ENCODE results near the gene PPP1R1A.
A peak's percentile ranks its signal among the peaks of the same experiment; 100 is the strongest.

Gene PPP1R1A

DNA sequence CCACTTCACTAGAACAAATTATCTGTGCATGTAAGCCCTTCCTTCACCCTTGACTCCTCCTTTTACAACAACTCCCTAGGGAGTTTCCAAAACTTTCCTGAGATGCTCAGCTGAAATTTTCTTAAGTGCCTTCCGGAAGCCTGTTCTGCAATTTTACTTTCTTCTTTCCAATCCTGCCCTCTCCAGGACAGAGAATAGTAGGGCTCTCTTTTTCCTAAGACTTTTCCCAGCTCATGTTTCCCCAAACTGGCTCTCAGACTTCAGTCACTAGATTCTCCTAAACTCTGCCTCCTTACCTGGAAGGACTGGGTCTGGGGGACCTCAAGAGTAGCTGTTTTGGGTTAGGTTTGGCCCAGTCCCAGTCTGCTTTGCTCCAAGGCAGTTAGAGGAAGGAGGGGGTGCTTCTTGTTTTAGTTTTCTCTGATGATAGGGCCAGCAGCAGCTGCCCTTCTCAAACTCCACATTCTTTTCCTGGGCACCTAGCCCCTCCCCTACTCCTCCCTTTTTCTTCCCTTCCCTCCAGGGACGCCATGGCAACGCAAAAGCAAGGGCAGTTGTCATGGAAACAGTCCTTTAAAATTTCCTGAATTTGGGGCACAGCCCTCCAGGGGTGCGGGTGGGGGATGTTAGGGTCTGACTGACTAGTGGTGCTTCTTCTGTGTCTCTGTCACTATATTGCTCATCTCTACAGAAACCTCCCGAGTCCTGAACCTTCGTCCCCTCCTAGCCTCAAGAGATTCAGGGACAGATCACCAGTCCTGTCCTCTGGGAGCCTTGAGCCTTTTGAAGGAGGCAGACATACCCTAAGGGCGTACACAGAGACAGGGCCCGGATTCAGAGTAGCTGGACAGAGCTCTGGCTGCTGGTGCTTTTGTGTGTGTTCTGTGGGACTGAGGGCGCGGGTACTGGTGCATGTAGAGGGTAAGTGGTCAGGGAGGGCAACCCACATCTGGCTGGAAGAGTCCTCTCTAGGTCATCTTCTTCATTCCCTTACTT is 17.0 kb downstream of the PPP1R1A start:
- no peak for DNase-seq (ENCODE audit: low read depth in 2 of 2)

DNA sequence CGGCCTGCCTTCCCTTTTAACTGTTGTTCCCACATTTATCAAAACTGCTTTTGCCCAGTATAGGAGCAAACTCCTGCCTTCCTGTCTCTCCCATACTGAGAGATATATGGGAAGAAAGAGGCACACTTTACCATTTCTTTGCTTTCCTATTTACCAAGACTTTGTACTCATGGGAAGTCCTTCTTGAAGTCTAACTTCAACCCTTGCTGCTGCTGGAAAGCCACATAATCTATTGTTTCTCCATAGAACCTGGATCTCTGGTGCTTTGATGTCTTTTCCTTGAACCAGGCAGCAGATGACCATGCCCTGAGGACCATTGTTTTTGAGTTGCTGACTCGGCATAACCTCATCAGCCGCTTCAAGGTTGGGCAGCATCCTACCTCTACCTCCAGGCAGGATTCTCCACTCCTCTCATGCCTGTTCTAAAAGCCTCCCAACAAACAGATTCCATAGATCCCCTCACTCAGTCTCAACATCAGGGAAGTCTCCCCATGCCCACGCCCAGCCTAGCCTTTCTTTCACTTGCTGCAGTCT is 18.4 kb downstream of the PPP1R1A start:
- no peak for DNase-seq (ENCODE audit: low read depth in 2 of 2)

DNA sequence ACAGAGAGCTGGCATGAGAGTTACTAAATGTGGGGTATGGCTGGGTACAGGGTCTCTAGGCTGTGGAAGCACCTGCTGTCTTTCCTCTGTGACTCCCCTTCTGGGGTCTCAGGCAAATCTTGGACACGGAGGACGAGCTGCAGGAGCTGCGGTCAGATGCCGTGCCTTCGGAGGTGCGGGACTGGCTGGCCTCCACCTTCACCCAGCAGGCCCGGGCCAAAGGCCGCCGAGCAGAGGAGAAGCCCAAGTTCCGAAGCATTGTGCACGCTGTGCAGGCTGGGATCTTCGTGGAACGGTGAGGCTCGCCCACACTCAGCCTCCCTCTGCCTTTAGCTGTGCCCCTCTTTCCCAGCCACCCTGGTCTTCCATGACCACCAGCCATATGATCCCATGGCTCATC is 19.4 kb downstream of the PPP1R1A start:
- DNase-seq (ENCODE audit: low read depth in 2 of 2), result no peak

DNA sequence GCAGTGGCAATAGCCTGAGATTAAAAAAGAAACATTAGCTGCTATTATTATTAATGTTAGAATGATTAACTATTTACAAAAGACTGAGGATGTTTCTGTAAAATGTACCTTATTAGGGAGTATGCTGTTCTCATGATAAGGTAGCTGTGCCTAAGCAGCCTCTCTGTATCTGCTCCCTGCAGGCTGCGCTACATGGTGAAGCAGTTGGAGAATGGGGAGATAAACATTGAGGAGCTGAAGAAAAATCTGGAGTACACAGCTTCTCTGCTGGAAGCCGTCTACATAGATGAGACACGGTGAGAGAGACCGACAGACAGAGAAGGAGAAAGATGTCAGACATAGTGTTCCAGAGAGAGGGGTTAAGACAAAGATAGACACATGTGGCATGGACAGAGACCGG is 21.7 kb downstream of the PPP1R1A start:
- no peak for DNase-seq (ENCODE audit: low read depth in 2 of 2)

DNA sequence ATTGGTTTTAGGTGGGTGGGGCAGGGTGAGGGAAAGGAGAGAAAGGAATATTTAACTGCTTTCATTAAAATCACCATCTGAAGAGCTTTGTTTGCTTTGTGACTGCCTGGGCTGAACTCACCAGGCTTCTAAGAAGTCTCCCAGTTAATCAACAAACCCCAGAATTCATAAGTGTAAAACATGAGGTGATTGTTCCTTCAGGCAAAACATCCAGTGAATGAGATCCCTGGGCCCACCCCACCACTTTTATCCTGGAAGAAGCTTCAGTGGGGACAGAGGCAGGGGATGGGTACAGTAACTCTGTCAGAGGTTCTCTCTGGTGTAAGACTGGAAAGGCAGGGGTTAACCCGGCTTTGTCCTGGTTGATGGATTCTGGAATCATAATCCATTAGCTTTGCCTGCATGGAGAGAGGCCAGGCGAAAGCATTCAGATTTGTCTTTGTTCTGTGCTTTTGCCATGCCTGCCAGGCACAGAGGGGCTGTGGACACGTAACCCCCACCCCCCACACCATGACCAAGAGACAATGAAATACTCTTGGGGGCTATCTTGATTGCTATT is 22.4 kb downstream of the PPP1R1A start:
- no peak for DNase-seq (ENCODE audit: low read depth in 2 of 2)

DNA sequence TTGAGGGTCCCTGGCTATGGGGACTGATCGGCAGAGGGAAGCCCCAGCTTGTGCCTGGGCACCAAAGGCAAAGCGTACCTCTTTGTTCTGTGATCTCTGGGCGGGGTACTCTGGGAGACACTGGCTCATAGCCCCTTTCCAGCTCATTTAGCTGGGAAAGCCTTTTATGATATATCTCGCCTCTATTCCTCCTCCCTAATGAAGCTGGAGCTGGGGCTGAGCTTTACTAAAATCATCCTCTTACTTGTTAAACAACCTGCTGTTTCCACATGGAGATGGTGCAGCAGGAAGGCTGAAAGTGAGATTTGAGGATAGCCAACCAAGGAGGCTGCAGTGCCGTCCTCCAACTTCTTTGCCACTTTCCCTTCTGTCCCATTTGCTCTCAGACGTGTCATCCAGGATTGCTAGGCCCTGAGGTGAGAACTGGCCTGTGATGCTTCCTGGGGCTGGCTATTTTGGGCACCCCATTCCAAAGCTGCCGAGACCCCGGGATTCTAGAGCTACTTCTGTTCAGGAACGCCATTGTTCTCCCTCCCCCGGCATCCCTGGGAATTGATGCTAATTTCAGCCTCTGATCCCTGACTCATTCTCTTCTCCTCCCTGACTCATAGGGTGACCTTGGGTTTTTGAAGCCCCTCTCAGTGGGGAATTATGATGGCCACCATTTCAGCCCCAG is 23.0 kb downstream of the PPP1R1A start:
- no peak for DNase-seq (ENCODE audit: low read depth in 2 of 2)

DNA sequence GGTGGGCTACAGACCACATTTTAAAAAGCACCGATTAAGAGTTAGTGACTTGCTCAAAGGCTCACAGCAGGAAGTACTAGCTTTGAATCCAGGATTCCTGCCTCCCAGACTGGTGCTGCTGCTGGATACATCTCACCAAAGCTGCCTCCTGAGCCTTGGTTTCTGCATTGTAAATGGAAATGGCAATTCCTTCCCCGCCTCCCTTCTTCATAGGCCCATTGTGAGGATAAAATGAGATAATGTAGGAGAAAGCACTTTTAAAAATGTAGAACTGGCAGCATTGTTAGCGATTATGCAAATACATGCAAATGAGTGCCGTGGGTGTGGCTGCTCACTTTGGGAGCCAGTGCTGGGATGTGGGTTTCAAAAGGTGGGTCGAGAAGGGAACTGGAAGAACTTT is 23.7 kb downstream of the PPP1R1A start:
- no peak for DNase-seq (ENCODE audit: low read depth in 2 of 2)

DNA sequence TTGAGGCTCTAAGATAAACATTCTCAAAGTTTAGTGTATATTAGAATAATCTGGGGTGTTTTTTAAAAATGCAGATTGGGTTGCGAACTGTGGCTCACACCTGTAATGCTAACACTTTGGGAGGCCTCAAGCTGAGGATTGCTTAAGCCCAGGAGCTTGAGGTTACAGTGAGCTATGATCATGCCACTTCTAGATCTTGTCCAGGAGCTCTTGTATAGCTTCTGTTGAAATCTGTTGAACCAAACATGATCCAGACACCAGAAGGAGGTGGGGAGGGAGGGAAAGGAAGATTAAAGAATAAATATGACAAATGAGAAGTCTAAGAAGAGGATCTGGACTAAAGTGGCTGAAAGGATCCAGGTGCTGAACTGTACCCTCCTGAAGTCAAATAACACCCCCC is 24.7 kb downstream of the PPP1R1A start:
- DNase-seq (ENCODE audit: low read depth in 2 of 2), result no peak

DNA sequence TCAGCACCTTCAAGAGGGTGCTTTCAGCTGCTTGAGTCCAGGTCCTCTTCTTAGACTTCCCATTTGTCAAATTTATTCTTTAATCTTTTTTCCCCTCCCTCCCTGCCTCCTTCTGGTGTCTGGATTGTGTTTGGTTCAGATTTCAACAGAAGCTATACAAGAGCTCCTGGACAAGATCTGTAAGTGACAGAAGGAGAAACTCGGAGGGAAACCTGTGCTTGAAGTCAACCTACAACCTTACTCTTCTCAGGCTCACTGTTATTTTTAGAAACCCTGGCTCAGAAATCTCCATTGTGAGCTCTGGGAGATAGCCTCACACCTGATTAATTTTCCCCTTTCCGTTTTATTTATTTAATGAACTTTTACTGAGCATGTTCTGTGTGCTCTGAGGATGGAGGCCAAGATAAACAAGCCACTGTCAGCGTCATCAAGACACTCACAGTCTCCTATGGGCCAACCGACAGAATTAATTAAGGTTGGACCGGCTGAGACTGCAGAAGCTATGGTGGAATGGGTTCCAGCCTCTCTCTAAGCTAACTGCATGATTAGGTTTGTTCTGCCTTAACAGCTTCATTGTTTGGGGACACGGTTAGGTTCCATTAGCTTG is 25.6 kb downstream of the PPP1R1A start:
- DNase-seq (ENCODE audit: low read depth in 2 of 2), result no peak

DNA sequence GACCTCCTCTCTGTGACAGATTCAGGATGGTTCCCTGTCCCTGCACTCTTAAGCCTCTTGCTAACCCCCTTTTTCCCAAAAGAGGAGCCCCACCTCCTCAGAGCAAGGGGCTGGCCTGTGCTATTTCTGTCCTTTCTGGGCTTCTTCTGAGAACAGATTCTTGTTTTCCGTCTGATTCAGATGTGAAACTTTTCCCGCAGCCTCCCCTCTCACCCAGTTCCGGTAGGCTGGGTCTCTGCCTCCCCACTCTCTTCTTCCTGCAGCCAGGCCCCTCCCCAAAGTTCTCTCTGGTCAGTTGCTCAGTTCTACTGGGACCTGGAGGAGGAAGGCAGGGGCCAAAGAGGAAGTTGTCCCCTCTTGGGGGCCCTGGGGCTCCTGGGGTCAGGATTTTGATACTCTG is 27.3 kb downstream of the PPP1R1A start:
- no peak for DNase-seq (ENCODE audit: low read depth in 2 of 2)

DNA sequence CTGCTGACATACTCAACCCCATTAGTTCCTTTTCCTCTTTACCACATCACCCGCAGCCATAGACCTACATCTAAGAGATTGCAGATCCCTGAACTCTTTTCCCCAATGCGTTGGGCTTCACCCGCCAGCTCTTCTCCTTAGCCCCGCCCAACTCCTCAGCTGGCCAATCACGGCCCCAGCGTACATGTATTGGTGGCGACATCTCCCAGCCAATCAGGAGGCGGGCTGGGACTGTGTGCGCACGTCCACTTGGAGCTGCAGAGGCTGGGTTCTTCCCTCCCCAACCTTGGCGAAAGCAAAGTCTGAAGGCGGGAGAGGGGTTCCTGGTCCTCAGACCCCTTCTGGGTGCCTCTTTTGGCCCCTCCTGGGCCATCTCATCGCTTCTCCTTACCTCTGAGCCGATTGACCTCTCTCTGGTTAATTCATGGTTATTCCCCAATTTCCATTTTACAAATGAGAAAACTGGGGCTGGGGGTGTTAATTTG is 28.0 kb downstream of the PPP1R1A start:
- DNase-seq (ENCODE audit: low read depth in 2 of 2), result peak; percentile 56 to 66

DNA sequence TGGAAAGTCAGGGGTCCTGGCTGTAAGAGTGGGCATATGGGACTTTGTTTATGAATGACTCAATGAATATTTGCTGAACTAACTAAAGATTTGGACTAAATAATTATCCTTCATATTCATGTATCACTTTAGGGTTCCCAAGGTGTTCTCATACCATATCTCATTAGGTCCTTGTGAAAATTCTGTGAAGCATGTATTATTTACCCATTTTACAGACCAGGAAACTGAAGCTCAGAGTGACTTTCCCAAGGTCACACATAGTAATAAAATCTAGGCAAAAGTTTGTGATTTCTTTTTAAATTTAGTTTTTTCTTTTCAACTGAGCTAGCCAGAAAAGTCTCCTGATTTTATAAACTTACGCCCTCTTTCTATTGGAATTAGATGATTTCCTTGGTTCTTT is 29.7 kb downstream of the PPP1R1A start:
- no peak for DNase-seq (ENCODE audit: low read depth in 2 of 2)

DNA sequence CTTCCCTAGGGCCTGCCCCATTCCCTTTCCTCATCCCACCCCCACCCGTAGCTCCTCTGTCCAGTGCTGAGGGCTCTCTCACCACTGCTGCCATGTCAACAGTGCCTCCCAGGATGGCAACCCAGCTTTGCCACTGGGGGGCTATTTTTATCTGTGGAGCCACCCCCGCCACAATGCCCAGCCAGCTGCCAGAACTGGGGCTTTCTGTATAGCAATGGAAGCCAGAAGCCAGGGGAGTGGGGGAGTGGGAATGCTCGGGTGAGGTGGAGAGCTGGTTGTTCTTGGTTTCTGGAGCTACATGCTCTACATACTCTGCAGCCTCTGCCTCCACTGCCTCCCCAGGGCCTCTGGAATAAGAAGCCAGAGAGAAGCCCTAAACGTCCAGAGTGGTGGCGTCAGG is 30.1 kb downstream of the PPP1R1A start:
- no peak for DNase-seq (ENCODE audit: low read depth in 2 of 2)

DNA sequence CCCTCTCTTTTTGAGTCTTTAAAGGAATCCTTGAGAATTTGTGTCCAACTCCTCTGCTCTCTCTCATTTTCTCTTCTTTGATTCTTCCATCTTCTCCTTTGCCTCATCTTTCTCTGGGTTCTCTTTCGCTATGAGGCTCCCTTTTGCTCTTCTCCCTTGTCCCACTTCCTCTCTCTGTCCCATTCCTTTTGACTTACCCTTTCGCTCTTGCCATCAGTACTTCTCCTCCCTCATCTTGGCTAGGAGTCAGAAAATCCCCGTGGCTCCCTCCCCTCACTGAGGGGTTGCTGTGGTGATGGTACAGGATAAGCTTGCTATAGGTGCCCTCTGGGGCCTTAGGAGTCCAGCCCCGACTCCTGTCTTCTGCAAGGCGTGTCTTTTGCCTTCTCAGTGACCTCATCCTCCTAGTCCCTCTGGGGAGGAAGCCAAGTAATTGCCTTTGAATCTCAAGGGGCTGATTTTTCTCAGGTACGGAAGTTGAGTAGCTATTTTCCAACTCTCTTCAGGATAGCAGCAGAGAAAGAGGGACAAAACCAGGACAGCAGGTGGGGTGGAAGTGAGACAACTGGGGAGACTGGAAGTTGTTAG is 32.7 kb downstream of the PPP1R1A start:
- no peak for DNase-seq (ENCODE audit: low read depth in 2 of 2)

DNA sequence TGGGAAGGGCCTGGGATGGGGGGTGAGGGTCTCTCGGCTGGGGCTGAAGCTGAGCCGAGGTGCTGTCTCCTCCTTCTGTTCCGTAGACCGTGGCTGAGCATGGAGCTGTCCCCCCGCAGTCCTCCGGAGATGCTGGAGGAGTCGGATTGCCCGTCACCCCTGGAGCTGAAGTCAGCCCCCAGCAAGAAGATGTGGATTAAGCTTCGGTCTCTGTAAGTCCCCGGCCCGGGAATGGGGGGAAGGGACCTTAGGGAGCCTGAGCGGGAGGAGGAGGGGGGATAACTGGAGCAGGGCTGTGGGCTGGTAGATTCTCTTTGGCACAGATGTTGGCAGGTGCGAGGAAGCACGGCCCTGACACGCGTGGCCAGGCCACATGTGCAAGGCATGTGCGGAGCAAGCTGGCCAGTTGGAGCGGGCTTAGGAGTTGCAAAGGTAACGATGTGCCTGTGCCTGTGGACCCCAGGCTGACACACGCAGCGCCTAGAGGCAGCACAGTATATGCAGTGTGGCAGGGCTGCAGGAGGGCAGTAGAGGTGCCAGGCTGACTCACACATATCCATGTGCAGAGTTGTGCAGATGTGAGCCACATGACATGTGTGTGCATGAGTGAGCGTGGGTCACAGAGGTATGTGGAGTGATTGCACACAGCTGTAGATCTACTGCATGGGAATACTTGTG is 38.5 kb downstream of the PPP1R1A start:
- DNase-seq (ENCODE audit: low read depth in 2 of 2), result peak in 1 of 2 donors; percentile 6

DNA sequence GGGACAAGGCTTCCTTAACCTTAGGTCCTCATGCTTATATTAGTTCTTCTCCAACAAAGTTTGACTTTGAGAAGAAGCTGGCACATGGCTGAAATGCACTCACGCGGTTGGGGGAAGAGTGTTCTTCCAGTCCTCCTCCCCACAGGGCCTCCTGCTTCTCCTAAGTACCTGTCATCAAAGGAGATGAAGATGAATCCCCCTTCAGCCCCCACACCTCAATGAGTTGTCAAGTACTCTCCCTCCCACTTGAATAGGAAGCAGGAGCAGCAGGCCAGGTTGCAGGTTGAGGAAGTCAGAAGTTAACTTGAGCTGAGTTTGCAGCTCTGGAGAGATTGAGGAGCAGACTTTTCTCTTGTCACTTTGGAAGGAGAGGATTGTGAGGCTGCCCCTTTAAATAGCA is 41.9 kb downstream of the PPP1R1A start:
- no peak for DNase-seq (ENCODE audit: low read depth in 2 of 2)

DNA sequence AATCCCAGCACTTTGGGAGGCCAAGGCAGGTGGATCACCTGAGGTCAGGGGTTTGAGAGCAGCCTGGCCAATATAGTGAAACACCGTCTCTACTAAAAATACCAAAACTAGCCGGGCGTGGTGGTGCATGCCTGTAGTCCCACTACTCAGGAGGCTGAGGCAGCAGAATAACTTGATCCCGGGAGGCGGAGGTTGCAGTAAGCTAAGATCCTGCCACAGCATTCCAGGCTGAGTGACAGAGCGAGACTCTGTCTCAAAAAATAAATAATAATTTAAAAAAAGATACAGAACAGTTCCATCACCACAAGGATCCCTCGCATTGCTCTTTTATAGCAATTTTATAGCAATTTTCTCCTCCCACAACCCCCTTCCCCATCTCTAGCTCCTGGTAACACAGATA is 43.7 kb downstream of the PPP1R1A start:
- no peak for DNase-seq (ENCODE audit: low read depth in 2 of 2)

DNA sequence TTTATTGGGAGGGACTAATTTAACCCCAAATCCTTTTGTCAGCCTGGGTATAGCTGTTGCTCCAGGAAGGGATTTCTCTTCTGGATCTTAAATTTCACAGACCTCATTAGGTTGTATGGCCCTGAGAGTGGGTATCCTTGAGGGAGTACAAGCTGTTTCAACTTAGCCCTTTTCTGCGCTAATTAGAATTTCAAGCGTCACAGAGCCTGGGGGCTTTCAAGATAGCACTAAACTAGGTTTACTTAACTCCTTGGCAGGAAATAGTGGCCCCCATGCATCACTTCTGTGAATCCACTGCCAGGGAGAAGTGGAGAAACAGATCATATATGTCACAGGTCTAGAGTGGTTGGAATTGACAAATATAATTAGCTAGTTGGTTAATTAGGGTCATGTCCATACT is 44.9 kb downstream of the PPP1R1A start:
- no peak for DNase-seq (ENCODE audit: low read depth in 2 of 2)

DNA sequence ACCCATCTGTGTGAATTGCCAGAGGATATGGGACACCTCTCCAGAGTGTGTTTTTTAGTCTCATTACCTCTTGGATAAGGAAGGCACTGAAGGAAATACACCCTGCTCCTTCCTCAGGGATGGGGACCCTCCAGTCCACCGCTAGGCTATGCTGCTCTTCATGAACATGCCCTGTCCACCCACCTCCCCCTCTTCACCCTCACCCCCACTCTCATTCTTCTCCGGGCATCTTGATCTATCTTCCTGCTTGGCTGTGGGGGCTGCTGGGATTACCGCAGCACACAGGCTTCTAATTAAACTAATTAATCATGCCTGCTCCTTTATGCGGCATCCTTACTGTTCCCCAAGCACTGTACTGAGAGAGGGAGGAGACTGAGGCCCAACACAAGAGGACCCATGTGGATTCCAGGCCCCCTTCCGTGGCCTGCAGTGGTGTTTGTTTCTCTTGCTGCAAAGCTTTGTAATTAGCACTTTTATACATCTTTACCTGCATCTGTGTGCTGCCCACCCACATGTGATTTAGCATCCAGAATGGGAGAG is 46.6 kb downstream of the PPP1R1A start:
- DNase-seq (ENCODE audit: low read depth in 2 of 2), result no peak

DNA sequence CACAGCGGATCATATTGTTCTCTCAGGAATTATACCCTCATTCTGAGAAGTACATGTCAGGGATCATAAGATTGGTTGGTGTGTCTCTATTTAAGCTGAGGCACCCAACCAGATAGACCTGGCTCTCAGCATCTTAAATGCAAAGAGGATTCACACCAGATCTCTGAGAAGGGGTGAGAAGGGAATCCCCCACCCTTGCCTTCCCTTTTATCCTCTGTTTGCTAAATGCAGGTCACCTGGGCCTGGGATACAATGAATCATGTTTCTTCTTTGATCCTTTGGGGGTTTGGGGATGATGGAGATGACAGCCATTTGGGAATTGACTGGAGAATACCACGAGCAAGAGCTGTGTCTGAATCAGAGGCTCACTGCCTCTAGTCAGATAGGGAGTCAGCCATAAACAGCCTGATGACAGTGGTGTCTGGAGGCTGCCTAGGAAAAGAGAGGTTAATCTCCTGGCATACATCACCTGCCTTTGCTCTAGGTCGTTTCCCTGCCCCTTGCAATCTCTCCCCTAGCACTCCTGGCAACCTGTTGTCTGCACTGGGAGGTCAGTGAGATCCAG is 50.2 kb downstream of the PPP1R1A start:
- DNase-seq (ENCODE audit: low read depth in 2 of 2), result no peak

Measured in stimulated activated CD8-positive, alpha-beta memory T cell treated with anti-CD3 and anti-CD28 coated beads, Interleukin-15, amount 100 ng/mL, for 4 hours (primary cell).